Activated CD4-positive, CD25-positive, alpha-beta regulatory T cell treated with anti-CD3 and anti-CD28 coated beads, Interleukin-2, amount 50 U/mL, for 72 hours (primary cell): Measurements from ENCODE around the gene TMEM259.

Source experiments
- DNase-seq: peaks from one replicate; pipeline ENCODE4 v3.0.0; 2021

TMEM259 gene

GRCh38 chr19:1015061-1015781 lies 5.7 kb downstream of the TMEM259 start:
- DNase-seq: no peak

- DNase-seq: no peak
These were observed 6.5 kb downstream of the TMEM259 start for GRCh38 chr19:1014161-1015060.

GRCh38 chr19:1013218-1013617 lies 7.7 kb downstream of the TMEM259 start:
- no peak for DNase-seq

GRCh38 chr19:1012334-1012733 lies 8.6 kb downstream of the TMEM259 start:
- no peak for DNase-seq

GRCh38 chr19:1011831-1012333 lies 9.0 kb downstream of the TMEM259 start:
- DNase-seq: no peak

- DNase-seq: no peak
These were observed 10.1 kb downstream of the TMEM259 start for GRCh38 chr19:1010586-1011510.

- no peak for DNase-seq
These were observed 10.9 kb downstream of the TMEM259 start for GRCh38 chr19:1009981-1010538.

GRCh38 chr19:1009041-1009980 lies 11.6 kb downstream of the TMEM259 start:
- no peak for DNase-seq

- DNase-seq: no peak
These were observed 12.5 kb downstream of the TMEM259 start for GRCh38 chr19:1008268-1009040.

GRCh38 chr19:1007399-1008251 lies 13.3 kb downstream of the TMEM259 start:
- DNase-seq: no peak

- DNase-seq: no peak
These were observed 14.1 kb downstream of the TMEM259 start for GRCh38 chr19:1006711-1007398.

GRCh38 chr19:1004803-1005664 lies 15.9 kb downstream of the TMEM259 start:
- no peak for DNase-seq

GRCh38 chr19:1004204-1004802 lies 16.6 kb downstream of the TMEM259 start:
- no peak for DNase-seq

- DNase-seq: no peak
These were observed 17.6 kb downstream of the TMEM259 start for GRCh38 chr19:1003283-1003682.

- no peak for DNase-seq
These were observed 18.3 kb downstream of the TMEM259 start for GRCh38 chr19:1002600-1002999.

GRCh38 chr19:1001538-1002166 lies 19.3 kb downstream of the TMEM259 start:
- peak; percentile 84 for DNase-seq
